ENCODE measurements around the gene GTPBP10.

Gene GTPBP10

GRCh38 chr7:90383861-90384260 lies 37.3 kb downstream of the GTPBP10 start:
- no peak for DNase-seq

DNA sequence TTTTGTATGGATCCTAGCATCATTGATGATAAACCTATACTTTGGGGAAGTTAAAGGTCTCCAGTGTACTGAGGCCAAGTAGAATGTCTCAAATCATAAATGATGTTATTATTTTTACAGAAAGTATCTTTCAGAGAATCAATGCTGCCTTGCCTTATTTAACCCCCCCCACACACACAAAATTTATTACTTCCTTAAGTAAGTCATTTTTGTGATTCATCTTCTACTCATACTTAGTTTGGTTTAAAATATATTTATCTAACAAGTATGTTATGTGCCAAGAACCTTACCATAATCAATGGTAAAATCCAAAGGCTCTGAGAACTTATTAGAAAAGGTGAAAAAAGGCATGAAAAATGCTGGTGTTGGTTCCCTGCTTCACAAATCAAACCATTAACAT lies 37.9 kb downstream of the GTPBP10 start:
- no peak for DNase-seq

DNA sequence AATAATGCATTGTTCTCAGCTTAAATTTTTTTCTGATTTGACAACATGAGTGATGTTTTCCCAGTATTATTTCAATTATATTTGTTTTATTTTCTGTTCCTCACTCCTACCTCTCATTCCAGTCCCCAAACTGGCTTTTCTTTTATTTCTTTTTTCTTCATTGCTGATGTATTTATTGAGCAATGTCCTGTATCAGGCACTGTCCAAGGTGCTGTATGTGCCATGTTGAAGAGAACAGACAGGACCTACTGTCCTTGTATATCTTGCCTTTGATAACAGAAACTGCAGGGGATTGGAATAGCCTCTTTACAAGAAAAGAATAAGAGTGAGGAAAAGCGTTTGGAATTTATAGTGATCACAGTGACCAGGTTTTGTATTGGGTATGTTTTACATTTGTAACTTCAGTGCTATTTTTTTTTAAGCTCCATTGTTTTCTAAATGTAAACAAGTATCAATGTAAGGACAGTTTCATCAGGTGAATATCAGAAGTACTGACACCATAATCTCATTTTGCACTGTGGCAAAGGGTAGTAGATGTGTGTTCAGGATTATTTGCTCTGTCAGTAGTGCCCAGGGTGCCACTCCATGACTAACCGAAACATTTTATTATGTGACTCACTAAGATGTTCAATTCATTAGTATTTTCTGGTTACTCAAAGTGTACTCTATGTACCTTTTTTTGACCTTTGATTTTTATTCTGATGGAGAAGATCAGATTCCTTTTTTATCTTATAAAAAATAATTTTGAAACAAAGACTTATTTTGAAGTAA lies 41.1 kb downstream of the GTPBP10 start:
- no peak for DNase-seq

DNA sequence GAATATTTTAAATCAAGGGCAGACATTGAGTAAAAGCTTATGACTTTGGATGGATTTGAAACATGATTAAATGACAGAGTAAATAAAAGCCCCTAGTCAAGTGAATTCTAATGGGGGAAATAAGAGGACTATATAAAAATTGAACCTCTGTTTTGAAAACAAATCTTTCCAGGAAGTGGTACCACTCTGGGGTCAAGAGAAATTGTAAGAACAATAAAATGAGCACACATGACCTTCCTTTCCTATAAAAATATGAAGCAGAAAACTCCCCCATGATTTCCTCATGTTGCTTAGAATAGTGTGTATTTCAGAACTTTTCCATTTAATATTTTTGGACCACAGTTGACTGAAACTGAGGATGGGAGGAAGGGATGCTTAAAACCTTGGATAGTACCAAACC lies 44.4 kb downstream of the GTPBP10 start:
- no peak for DNase-seq

DNA sequence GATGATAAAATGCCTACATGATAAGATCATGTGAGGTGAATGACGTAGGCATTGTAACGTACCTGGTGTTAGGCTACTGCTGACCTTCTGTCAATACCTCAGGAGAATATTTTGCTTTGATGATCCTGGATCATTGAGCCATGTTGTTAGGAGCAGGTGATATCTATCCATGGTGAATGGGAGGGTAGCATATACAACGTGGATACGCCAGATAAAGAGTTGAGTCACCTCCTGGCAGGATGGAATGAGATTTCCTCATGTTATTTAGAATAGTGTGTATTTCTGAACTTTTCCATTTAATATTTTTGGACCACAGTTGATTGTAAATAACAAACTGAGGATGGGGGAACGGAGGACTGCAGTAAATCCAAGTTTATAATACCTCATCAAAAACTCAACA lies 45.0 kb downstream of the GTPBP10 start:
- no peak for DNase-seq

GRCh38 chr7:90396420-90396819 lies 49.9 kb downstream of the GTPBP10 start:
- DNase-seq = no peak

- no peak for DNase-seq
Measured at GRCh38 chr7:90401989-90402388, 55.5 kb downstream of the GTPBP10 start.

DNA sequence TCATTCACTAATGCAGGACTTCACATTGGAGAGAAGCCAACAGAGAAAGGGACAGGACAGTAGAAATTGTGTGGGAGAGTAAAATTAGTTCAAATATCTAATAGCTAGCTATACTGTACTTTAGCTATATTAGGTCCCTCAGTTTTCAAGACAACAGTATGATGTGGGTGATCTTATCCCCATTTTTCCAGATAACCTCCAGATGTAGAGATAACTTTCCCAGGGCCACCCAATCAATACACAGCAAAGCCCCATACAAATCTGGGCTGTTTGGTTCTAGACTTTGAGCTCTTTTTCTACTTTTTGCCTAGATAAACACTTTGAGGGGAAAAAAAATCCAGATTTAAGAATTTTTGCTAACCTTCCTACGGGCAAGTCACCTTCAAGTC lies 56.3 kb downstream of the GTPBP10 start:
- DNase-seq = no peak

DNA sequence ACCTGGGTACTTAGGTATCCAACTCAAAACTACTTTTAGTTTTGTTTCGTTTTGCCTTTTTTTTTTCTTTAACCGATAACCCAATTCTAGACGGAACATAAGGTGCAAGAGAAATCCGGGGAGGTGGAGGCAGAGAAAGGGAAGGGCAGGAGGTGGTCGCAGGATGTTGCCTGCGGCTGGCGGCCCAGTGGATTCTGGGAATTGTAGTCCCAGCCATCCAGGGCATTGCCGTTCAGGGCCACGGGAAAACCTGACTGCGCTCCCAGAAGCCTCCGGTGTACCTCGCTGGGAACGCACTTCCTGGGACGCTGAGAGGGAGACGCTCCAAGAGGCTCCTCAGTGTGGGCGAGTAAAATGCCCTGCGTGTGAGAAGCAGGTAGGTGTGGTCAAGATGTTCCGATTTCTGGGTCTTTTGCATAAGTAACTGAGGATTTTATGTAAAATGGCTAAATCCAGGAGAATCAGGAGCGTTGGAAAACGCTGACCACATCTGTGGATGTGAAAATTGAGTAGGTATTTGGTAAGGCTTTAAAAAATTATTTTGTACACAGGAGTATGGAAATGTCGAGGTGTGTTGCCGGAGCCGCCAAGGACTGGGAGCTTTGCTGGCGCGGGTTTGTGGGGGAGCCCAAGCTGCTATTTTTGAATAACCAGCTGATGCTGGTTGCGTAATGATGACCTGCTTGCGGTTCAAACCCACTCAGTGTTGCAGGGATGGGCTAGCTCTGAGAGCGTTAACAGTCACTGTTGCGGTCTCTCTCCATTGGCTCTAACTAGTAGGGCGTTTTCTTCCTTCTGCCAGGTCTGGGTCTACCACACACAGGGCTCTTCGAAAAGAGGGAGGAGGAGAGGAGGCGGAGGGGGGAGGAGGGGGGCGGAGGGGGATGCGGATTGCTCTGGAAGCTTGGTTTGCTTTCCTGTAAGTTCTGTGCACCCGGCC lies 56.9 kb downstream of the GTPBP10 start, which contains the start of gene CLDN12:
TSS of gene CLDN12 (plus strand) at position 288 of the 940 bp plus-strand sequence. CDS start 9,216 bp downstream, outside the sequence.
- peak; percentile 51 to 56 for DNase-seq

- DNase-seq = no peak
Measured at GRCh38 chr7:90404777-90405176, 58.3 kb downstream of the GTPBP10 start.

DNA sequence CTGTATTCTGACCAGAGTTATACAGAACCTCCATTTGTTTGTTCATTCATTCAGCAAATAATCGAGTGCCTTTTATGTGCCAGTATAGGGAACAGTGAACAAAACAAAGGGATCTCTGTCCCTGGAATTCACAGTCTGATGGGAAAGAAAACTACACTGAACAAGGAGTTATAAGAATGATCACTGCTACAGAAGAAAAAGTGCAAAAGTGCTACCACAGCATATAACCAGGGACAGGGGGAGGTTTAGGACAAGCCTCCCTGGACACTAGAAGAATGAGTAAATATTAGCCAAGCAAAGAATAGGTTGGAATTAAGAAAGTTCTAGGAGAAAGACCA lies 60.9 kb downstream of the GTPBP10 start:
- no peak for DNase-seq

DNA sequence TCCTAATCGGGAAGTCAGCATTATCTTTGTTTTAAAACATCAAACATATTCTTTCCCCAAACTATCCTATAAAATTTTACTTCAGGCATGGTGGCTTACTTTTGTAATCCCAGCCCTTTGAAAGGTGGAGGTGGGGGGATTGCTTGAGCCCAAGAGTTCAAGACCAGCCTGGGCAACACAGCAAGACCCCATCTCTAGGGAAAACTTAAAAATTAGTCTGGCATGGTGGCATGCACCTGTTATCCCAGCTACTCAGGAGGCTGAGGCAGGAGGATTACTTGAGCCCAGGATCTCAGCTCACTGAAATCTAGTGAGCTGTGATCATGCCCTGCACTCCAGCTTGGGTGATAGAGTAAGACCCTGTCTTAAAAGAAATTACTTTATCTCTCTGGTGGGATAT lies 61.6 kb downstream of the GTPBP10 start:
- DNase-seq = no peak

DNA sequence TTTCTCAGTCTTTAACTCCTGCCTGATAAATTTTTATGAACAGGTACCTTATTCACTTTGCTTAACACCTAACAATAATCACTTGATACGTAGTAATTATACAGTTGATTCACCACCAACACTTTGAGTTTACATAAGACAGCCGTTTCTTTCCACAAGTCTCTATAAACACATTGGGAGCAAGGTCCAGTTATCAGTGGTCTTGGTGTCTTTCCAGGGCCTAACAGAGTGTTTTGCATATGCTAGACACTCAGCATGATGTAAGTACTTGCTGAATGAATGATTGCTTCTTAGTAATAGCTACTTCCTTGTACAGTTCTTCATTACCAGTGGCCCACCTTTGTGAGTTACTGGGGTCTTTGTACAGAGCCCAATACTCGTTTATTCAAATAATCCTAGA lies 63.2 kb downstream of the GTPBP10 start:
- DNase-seq = no peak

DNA sequence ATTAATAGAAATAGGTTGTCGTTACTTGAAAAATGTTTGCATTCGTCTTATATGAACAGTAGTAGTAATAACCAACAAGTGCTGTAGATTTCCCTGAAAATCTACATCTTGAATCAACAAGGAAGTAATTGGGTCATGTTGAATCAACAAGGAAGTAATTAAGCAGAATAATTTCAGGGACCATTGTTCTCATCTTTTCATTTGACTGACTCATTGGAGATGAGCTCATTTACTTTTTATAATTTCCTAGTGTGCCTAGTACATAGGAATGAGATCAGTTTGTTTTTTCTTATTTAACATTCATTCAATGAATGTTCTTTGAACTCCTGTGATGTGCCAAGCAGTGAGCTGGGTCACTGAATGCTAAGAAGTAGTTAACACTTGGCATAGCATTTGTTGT lies 65.0 kb downstream of the GTPBP10 start:
- DNase-seq = no peak

- no peak for DNase-seq
Measured at GRCh38 chr7:90412458-90413184, 66.1 kb downstream of the GTPBP10 start.

GRCh38 chr7:90413185-90413528 lies 66.6 kb downstream of the GTPBP10 start:
- DNase-seq = no peak

DNA sequence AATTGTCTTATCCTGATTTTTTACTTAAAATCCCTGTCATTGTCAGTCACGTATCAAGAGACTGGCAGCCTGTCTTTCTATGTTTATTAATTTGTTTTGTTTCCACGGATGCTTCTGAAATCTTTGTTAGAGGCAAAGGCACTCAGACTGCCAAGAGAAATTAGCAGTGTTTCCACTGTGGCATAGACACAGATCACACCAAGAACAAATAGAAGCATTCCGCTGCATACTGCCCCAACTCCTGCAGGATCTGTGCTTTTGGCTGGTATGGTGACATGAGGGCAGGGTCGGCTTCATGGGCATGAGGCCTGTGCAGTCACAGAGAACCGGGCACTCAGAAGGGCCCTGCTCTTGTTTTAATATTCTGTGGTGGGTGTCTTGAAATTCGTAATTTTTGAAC lies 75.1 kb downstream of the GTPBP10 start:
- DNase-seq = no peak

DNA sequence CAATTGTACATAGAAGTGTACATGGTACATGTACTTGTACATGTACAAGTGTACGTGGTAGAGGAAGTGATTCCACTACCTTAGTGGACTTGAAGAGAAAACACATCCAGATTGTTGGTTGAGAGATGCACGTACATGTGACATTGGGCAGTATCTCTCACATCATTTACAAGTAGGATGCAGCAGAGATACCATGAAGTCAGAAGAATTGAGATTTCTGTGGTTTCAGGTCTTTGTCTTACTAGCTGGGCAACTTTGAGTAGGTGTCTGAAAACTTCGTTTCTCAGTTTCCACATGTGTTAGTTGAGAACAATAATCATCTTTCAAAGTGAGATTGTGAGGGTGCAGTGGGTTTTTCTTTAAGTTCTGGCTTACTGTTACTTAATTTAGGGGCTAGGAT lies 78.2 kb downstream of the GTPBP10 start:
- no peak for DNase-seq

DNA sequence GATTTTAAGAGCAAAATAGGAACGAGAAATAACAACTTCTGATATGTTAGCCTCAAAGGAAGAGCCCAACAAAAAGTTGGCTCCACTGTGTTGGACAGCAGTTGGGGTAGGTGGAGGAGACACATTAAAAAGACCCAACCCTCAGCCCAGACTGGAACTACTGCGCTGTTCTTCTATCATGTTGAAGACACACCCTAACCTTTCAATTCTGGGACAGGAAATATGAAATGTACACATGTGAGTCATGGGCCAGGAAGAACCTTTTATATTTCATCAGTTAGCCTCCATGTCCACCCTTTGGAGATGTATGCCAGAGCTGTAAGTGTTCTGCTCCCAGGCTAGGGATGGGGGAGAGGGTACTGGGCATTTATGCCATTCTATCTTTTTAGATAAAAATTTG lies 78.9 kb downstream of the GTPBP10 start:
- DNase-seq = no peak

GRCh38 chr7:90430614-90431460 lies 84.3 kb downstream of the GTPBP10 start:
- DNase-seq = no peak

DNA sequence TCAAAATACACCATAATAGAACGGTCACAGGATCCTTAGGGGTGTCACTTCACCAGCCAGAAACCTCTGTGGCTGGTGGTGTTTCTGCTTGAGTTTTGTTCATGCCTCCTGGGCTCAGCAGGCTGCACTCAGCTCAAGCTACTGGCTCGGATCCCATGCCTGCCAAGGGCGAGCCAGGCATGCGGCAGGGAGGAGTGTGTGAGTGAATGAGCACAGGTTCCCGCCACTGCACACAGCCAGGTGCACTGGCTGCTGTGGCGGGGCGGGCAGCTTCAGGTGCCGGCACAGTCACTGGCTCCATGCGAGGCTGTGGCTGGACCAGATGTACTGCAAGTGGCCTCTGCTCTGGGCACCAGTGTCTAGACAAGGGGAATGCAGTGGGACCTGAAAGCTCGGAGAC lies 86.2 kb downstream of the GTPBP10 start:
- no peak for DNase-seq

DNA sequence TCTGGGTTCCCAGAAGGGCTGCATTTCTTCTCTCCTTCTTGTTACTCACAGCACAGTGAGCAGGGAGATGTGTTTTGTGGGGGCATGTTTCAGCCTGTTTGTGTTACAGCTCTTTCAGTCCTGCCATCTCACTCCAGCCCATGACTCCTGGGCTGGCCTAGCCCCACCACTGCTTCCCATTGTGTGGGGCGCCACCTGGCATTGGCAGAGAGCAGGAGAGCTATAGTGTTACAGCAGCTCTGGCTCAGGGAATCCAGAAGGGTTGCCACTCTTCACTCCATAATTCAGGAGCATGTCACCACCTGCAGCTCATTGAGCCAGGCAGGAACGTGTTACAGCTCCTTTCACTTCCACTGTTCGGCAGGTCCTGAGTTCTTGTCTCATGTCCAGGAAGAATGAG lies 86.7 kb downstream of the GTPBP10 start:
- DNase-seq = no peak

All from activated CD4-positive, alpha-beta T cell treated with anti-CD3 and anti-CD28 coated beads, Interleukin-2, amount 50 U/mL, for 4 hours (primary cell).